ENCODE measurements around the gene AGPAT2. TPM values are rescaled to one million over a fixed set of nuclear protein-coding genes. Genes with fewer than 3 reads are reported as not detected.
A peak's percentile ranks its signal among the peaks of the same experiment; 100 is the strongest.

The AGPAT2 gene
- total and polyA plus RNA-seq, 2 donors, result 9.8 to 78.9 TPM

DNA sequence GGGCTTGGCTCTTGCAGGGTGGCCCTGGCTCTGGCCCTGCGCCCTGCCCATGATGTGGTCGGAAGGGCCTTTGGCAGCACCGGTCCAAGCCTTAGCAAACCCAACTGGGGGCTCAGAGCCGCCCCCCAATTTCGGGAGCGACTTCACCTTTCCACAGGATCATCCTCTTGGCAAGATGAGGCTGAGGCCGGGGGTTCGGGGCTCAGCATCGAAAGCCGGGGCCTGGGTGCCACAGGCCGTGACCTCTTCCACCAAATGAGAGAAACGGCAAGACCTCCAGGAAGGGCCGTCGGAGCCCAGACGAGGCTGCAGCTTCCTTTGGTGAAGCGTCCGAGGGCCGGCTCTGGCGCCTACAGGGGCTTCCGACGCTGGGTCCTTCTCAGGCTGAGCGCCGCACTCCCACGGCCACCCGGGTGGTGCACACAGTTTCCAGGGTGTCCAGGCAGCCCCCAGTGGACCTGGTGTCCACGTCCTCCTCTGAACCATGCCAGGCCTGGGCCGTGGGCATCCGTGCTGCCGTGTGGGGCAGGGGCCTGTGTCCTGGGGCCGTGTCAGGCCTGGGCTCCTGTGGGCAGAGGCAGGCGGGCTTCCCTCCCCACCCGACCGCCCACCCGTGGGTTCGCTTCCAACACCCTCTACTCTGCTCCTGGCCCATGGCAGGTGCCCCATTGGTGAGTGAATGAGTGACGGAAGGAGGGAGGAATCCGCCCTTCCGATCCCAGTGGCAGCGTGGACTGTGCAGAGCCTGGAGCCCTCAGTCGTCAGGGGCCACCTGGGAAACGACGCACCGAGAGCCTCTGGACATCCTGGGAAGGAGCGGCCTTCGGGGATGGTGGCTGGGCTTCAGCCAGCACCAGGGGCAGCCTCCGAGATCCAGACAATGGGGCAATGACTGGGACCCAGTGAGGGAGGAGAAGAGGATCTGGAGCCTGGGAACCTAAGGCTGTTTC, 5.2 kb upstream of the AGPAT2 start:
- no peak overlapping the region for H3K27ac ChIP-seq (ENCODE audit: low read depth)
- H3K4me3 ChIP-seq (ENCODE audit: low read depth, low read length), result no peak overlapping the region
- 89% methylated on average over 46 of the region's 46 CpGs for WGBS
- H3K36me3 ChIP-seq (ENCODE audit: insufficient read depth), result no peaks in the 10 kb centered on the region
- no peak for DNase-seq (ENCODE audit: extremely low spot score)
- no peaks in the 10 kb centered on the region for H3K4me1 ChIP-seq (ENCODE audit: insufficient read depth)

DNA sequence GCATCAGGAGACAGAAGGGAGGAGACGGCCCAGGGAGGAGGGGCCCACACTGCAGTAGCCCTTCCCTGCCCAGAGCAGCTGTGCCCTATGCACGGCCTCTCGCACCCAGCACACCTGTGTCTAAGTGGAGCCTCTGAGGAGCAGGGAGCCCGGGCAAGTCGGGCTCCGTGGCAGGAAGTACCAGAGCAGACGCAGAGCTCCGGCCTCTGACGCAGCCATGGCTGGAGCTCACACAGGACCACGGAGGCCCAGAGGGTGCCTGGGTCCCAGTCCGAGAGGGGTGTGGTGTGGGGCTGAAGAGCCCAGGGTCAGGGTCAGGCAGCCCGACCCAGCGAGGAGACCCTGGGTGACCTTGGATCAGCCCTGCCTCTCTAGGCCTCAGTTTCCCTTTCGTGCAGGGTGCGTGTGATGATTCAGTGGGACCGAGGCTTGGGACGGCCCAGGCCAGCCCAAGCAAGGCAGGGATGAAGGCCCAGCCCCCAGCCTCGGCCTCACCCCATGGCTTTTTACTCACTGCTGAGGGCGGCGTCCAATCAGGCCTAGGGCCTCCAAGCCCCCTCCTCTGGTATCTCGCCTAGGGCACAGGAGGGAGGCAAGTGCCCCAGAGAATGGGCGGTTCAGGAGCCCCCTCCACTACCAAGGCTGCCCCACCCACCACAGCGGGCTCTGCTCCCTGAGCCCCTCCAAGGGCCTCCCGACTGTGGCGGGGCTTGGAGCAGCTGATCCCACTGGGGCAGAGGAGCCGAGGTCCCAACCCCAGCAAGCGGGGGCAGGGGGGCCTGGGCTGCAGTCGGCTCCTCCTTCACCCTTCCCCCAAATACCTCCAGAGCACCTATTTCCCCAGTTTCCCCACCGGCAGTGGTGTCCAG, 4.3 kb upstream of the AGPAT2 start:
- H3K4me3 ChIP-seq (ENCODE audit: low read depth, low read length), result no peak overlapping the region
- no peak for DNase-seq (ENCODE audit: extremely low spot score)
- H3K27ac ChIP-seq (ENCODE audit: low read depth), result no peak overlapping the region
- H3K36me3 ChIP-seq (ENCODE audit: insufficient read depth), result no peaks in the 10 kb centered on the region
- no peaks in the 10 kb centered on the region for H3K4me1 ChIP-seq (ENCODE audit: insufficient read depth)
- 85% methylated on average over 29 of the region's 29 CpGs for WGBS

DNA sequence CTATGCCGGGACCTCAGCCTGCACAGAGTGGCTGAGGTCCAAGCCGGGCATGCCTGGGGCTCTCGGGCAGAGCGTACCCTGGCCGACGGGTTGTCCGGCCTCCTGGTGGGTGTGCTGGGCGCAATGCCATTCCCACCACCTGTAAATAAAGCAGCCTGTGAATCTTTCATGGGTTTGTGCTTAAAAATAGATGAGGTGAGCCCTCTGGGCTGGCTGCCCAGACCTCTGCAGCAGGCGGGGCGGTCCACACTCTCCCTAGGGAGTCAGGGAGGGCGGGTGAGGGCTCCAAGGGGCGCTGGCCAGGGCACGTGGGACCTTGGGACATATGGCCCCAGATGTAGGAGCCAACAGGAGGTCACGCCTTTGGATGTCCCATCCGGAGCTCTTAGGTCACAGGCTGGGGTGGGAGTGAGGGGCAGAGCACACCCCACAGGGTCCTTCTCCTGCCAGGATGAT, 3.6 kb upstream of the AGPAT2 start:
- Histone ChIP-seq H3K4me1 (ENCODE audit: insufficient read depth) (no peaks in the 10 kb centered on the region), H3K27ac (ENCODE audit: low read depth) (no peak overlapping the region), H3K36me3 (ENCODE audit: insufficient read depth) (no peaks in the 10 kb centered on the region), H3K4me3 (ENCODE audit: low read depth, low read length) (no peak overlapping the region)
- WGBS, result 51% methylated on average over 15 of the region's 15 CpGs
- no peak for DNase-seq (ENCODE audit: extremely low spot score)

DNA sequence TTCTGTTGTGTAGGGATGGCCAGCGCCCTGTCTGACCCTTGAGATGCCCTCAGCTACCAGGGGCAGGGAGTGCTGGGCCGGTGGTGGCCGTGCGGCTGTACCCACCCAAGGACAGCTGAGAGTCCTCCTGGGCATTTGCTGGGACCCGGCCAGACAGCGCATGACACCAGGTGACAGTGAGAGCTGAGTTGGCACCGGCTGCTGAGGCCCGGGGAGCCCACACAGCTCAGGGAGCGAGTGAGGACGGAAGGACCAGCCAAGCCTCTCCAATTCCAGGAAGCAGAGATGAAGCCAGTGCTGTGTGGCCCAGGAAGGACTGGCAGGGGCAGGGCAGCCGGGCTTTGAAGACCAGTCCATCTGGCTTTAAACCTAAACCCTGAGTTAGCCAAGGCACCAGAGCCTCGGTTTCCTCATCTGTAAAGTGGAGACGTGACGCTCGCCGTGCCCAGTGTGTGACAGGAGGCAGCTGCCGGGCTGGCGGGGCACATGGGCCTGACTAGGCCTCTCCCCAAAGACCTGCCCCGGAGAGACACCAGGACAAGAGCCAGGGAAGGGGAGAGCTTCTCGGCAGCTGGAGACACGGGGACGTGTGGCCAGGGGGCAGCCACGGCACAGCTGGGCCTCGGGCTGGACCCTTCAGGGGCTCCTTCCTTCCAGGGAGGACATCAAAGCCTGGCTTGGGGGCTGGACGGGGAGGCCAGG, 3.0 kb upstream of the AGPAT2 start:
- Histone ChIP-seq H3K4me1 (ENCODE audit: insufficient read depth) (no peaks in the 10 kb centered on the region), H3K4me3 (ENCODE audit: low read depth, low read length) (no peak overlapping the region), H3K27ac (ENCODE audit: low read depth) (no peak overlapping the region), H3K36me3 (ENCODE audit: insufficient read depth) (no peaks in the 10 kb centered on the region)
- DNase-seq (ENCODE audit: extremely low spot score), result no peak
- 76% methylated on average over 25 of the region's 25 CpGs for WGBS

DNA sequence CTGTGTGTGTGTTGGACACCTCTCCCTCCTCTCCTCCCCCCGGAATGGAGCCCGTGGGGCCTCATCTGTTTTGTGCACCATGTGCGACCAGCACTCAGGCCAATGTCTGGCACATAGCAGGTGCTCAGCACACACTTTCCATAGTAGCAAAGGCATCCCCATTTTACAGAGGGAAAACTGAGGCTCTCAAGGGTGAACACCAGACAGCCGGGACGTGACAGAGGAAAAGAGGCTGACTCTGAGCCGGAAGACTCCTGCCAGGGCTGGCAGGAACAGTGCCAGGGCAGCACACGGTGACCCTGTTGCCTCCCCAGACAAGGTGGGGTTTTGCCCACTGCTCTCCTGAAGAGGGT, 1.8 kb upstream of the AGPAT2 start:
- no peak for DNase-seq (ENCODE audit: extremely low spot score)
- H3K36me3 ChIP-seq (ENCODE audit: insufficient read depth), result no peaks in the 10 kb centered on the region
- no peak overlapping the region for H3K27ac ChIP-seq (ENCODE audit: low read depth)
- H3K4me3 ChIP-seq (ENCODE audit: low read depth, low read length), result no peak overlapping the region
- H3K4me1 ChIP-seq (ENCODE audit: insufficient read depth), result no peaks in the 10 kb centered on the region
- WGBS, result 89% methylated on average over 7 of the region's 7 CpGs

DNA sequence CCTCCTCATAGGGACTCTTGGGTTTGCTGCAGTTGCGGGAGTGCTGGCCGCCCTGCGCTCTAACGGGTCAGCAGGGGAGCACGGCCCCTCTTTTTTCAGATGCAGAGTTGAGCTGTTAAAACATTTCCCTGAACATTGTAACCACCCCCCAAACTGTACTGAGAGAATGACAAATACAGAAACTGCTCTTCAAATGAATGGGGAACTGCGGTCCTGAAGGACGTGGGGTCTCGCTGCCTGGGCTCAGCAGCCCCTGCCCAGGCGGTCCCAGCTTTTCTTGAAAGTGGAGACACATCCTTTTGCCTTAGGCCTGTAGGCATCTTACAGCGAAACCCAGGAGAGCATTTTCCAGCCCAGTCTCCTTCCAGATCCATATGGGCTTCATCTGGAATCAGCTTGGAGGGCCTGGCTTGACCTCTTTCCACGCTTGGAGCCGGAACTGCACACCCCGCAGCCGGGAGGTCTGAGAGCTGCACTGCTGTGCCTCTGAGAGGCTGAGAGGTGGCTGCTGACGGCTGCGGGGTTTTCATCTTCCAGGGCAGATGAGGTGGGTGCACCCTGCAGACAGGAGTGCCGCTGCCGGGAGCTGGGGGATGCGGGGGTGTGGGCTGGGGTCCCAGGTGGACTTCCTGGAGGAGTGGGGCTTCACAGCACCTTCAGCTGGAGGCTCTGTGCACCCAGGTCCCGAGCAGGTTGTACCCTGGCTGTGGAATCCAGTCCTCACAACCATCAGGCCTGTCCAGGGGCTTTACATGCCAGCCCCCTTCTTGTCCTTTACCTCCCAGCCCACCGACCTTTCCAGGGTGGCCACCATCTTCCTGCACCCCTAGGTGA, 1.2 kb upstream of the AGPAT2 start:
- Histone ChIP-seq H3K36me3 (ENCODE audit: insufficient read depth) (no peaks in the 10 kb centered on the region), H3K27ac (ENCODE audit: low read depth) (no peak overlapping the region), H3K4me1 (ENCODE audit: insufficient read depth) (no peaks in the 10 kb centered on the region), H3K4me3 (ENCODE audit: low read depth, low read length) (no peak overlapping the region)
- DNase-seq (ENCODE audit: extremely low spot score), result no peak
- WGBS, result 66% methylated on average over 21 of the region's 21 CpGs

DNA sequence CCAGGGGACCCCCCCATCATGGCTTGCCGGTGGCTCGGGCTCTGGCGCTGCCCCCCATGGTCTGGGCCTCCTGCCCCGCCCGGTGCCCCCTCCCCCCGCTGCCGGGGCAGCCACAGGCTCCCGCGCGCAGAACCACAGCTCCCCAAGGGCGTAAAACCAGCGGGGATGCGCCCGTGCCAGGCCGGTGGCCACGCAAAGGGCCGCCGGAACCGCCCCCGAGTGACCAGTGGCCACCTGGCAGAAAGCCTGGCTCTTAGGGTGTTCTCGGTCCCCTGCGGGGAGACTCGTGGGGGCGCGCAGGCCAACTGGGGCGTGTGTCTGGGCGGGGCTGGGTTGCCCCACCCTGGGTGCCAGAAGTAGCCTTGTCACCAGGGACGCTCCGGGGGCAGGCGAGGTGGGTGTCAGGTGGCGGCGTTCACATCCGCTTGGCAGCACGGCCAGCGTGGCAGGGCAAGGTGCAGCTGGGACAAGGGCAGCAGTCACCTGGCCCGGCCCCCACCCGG, 515 bp upstream of the AGPAT2 start:
- Histone ChIP-seq H3K4me1 (ENCODE audit: insufficient read depth) (no peaks in the 10 kb centered on the region), H3K36me3 (ENCODE audit: insufficient read depth) (no peaks in the 10 kb centered on the region), H3K27ac (ENCODE audit: low read depth) (peak overlapping the region; percentile 26), H3K4me3 (ENCODE audit: low read depth, low read length) (peak overlapping the region; percentile 80)
- 29% methylated on average over 37 of the region's 37 CpGs for WGBS
- no peak for DNase-seq (ENCODE audit: extremely low spot score)

DNA sequence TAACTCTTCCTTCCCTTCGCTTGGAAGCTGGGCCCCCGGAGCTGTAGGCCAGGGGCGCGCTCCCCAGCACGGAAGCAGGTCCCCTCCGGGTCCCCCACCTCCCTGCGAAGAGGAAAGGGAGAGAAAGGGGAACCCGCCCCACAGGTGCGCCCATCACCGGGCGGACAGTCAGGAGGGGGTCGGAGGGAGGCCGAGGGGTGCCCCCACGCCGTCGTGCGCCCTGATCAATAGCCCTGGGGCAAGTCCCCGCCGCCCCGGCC, 793 bp downstream of the AGPAT2 start:
- no peaks in the 10 kb centered on the region for H3K36me3 ChIP-seq (ENCODE audit: insufficient read depth)
- WGBS, result 7% methylated on average over 20 of the region's 20 CpGs
- no peaks in the 10 kb centered on the region for H3K4me1 ChIP-seq (ENCODE audit: insufficient read depth)
- no peak for DNase-seq (ENCODE audit: extremely low spot score)
- H3K4me3 ChIP-seq (ENCODE audit: low read depth, low read length), result peak overlapping the region; percentile 80
- no peak overlapping the region for H3K27ac ChIP-seq (ENCODE audit: low read depth)

DNA sequence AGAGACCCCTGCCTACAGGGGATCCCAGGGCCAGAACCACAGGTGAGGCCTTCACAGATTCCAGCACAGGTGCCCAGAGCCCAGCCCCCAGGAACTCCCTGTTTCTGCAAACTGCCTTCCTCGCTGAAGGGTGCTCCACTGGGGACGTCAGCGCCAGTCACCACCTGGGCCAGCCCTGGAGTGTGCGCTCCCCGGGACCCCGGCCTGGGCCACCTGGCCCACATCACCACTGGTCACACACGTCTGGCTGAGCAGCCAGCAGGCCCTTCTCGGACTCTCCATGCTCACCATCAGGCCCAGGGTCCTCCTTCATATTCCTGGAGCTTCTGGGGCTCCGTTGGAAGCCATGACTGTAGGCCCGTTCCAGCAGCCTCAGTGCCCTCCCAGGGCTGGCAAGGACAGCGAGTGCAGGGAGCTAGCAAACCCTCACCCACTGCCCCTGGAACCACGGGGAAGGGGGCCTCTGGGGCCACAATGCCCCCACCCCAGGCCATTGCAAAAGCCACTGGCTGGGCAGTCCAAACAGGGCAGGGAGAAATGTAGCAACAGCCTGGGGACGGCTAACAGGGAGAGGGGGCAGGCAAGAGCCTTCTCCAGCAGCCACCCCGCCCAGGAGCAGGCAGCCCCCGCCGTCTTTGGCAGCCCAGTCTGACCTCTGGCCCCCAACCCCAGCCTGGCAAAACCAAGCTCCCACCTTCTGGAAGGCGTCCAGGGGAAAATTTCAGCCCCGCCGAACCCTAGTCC, 1.3 kb downstream of the AGPAT2 start:
- no peak for DNase-seq (ENCODE audit: extremely low spot score)
- Histone ChIP-seq H3K36me3 (ENCODE audit: insufficient read depth) (no peaks in the 10 kb centered on the region), H3K27ac (ENCODE audit: low read depth) (no peak overlapping the region), H3K4me3 (ENCODE audit: low read depth, low read length) (peak overlapping the region; percentile 80), H3K4me1 (ENCODE audit: insufficient read depth) (no peaks in the 10 kb centered on the region)
- WGBS, result 50% methylated on average over 19 of the region's 19 CpGs

DNA sequence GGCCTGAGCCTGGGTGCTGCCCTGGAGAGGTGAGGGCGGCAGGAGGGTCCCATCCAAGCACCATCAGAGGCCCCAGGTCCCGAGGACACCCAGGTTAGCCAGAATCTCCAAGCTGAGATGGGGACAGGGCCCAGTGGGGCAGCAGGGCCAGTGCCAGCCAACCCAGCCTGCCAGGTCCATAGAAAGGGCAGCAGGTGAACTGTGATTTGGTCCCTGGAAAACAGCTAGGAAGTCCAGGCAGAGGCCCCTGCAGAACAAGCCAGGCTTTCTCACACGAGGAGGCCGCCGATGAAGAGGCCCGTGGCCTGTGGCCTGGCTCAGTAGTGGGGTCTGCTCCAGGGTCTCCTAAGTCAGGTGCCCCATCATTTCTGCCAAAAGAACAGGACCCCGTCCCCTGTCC, 2.0 kb downstream of the AGPAT2 start:
- no peak overlapping the region for H3K27ac ChIP-seq (ENCODE audit: low read depth)
- no peak for DNase-seq (ENCODE audit: extremely low spot score)
- no peaks in the 10 kb centered on the region for H3K36me3 ChIP-seq (ENCODE audit: insufficient read depth)
- WGBS, result 92% methylated on average over 7 of the region's 7 CpGs
- no peaks in the 10 kb centered on the region for H3K4me1 ChIP-seq (ENCODE audit: insufficient read depth)
- no peak overlapping the region for H3K4me3 ChIP-seq (ENCODE audit: low read depth, low read length)

DNA sequence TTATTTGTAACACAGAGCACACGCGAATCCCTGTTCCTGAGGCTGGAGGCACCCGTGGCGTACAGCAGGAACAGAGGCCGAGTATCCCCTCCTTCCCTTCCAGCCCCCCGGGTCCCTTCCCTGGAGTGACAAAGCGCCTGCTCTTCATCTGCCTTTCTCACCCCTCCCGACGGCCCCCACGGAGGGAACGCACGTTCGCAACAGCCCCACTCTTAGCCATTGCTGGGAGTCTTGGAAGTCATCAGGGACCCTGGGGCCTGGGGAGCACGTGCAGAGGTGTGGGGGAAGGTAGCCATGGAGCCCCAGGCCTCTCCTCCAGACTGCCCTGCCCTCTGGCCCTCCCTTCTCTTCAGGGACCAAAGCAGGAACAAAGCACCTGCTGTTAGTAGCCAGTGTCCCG, 2.5 kb downstream of the AGPAT2 start:
- H3K4me1 ChIP-seq (ENCODE audit: insufficient read depth), result no peaks in the 10 kb centered on the region

DNA sequence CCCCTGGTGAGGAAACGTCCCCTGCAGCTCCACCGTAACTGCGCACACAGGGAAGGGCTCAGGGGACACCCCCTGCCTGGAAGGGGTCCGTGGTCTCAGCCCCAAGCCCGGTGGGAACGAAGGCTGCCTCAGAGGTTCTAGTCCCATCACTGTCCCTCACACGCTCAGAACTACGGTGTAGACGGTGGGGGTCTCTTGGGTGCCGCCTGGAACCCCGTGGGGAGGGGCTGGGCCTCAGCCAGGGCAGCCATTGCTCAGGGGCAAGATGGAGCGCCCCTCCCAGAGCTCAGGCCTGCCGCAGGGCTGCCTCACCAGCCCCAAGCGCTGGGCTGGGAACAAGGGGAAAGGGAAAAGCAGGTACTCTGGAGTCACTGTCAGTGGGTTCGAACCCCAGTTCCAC, 2.9 kb downstream of the AGPAT2 start:
- Histone ChIP-seq H3K4me3 (ENCODE audit: low read depth, low read length) (no peak overlapping the region), H3K4me1 (ENCODE audit: insufficient read depth) (no peaks in the 10 kb centered on the region), H3K36me3 (ENCODE audit: insufficient read depth) (no peaks in the 10 kb centered on the region), H3K27ac (ENCODE audit: low read depth) (no peak overlapping the region)
- DNase-seq (ENCODE audit: extremely low spot score), result no peak
- 86% methylated on average over 15 of the region's 15 CpGs for WGBS

More for the DNA sequence above, 2.5 kb downstream of the AGPAT2 start:
- DNase-seq (ENCODE audit: extremely low spot score), result no peak
- Histone ChIP-seq H3K27ac (ENCODE audit: low read depth) (no peak overlapping the region), H3K36me3 (ENCODE audit: insufficient read depth) (no peaks in the 10 kb centered on the region), H3K4me3 (ENCODE audit: low read depth, low read length) (no peak overlapping the region)
- WGBS, result 91% methylated on average over 15 of the region's 15 CpGs
